Nephron (organoid): Measurements from ENCODE around the gene KLHL17.

Experiments used
- H3K27ac Mint-ChIP-seq, 3 experiments: 2 replicates each; pipeline ENCODE4 v1.8.0; 2020; ENCODE audit warnings: mixed read lengths in 3 of 3, mild to moderate bottlenecking in 2 of 3, moderate library complexity in 1 of 3
- H3K27me3 Mint-ChIP-seq: 2 replicates; pipeline ENCODE4 v1.8.0; 2021; ENCODE audit warnings: low read depth, mild to moderate bottlenecking, moderate library complexity, mixed read lengths
- H3K36me3 Mint-ChIP-seq: 2 replicates; pipeline ENCODE4 v1.8.0; 2020; ENCODE audit warnings: low read depth, mixed read lengths
- H3K4me1 Mint-ChIP-seq: 2 replicates; pipeline ENCODE4 v1.8.0; 2020; ENCODE audit warnings: mixed read lengths
- H3K4me3 Mint-ChIP-seq, 3 experiments: 2 replicates each; pipeline ENCODE4 v1.8.0; 2020; ENCODE audit warnings: mild to moderate bottlenecking in 3 of 3, mixed read lengths in 3 of 3, moderate library complexity in 2 of 3
- H3K9me3 Mint-ChIP-seq: 2 replicates; pipeline ENCODE4 v1.8.0; 2020; ENCODE audit warnings: mixed read lengths
- TF ChIP-seq, protein P1 (sequence below), 3 experiments: fragments of 200-600 bp; sonication (generic); IDR thresholded peaks; one replicate each; pipeline ENCODE4 v1.5.0; 2021; ENCODE audit warnings: antibody characterized with exemption in 3 of 3; ENCODE audit not compliant: unreplicated experiment in 3 of 3

Gene KLHL17

DNA sequence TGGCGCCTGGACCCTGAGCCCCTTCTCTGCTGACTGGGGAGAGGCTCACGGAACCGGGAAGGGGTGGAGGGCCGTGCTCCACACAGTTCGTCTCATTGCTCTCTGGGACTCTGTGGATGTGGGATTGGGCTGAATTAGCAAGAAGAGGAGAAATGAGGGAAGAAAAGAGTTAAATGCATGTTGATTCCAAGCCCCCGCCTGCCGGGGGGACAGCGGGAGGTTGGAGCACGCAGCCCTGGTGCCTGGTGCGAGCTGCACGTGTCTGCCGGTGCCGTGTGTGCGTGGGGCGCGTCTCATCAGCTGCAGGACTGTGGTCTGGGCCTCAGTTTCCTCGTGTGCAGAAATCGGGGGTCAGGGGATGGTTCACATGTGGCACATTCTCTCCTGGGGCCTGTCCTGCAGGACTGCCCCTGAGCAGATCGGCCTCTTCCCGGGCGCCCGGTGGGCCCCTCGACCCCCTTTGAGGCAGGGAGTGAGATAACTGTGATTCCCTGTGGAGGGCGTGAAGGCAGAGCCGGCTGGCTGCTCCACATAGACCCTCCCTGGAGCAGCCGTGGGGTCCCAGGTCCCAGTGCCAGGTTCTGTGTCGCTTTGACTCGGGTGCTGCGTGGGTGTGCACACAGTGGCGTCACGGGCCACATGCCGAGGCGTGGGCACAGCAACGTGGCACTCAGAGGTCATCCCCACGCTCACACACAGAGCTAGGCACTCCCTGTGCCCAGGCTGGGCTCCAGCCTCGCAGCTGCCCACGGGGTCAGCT, 25.2 kb upstream of the KLHL17 start:
- peak overlapping the region; percentile 56 to 90 (median 75) for H3K27ac Mint-ChIP-seq
- TF ChIP-seq, protein P1, sequence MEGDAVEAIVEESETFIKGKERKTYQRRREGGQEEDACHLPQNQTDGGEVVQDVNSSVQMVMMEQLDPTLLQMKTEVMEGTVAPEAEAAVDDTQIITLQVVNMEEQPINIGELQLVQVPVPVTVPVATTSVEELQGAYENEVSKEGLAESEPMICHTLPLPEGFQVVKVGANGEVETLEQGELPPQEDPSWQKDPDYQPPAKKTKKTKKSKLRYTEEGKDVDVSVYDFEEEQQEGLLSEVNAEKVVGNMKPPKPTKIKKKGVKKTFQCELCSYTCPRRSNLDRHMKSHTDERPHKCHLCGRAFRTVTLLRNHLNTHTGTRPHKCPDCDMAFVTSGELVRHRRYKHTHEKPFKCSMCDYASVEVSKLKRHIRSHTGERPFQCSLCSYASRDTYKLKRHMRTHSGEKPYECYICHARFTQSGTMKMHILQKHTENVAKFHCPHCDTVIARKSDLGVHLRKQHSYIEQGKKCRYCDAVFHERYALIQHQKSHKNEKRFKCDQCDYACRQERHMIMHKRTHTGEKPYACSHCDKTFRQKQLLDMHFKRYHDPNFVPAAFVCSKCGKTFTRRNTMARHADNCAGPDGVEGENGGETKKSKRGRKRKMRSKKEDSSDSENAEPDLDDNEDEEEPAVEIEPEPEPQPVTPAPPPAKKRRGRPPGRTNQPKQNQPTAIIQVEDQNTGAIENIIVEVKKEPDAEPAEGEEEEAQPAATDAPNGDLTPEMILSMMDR (IDR thresholded peaks at IDR 0.05; ENCODE audit: unreplicated experiment in 3 of 3): no peak
- H3K27me3 Mint-ChIP-seq: peaks cover 38% of the 10 kb centered on the region
- peaks cover 7% of the 10 kb centered on the region for H3K36me3 Mint-ChIP-seq
- peaks cover 46% of the 10 kb centered on the region for H3K4me1 Mint-ChIP-seq
- no peaks in the 10 kb centered on the region for H3K9me3 Mint-ChIP-seq
- peak overlapping the region; percentile 64 to 81 (median 76) for H3K4me3 Mint-ChIP-seq

DNA sequence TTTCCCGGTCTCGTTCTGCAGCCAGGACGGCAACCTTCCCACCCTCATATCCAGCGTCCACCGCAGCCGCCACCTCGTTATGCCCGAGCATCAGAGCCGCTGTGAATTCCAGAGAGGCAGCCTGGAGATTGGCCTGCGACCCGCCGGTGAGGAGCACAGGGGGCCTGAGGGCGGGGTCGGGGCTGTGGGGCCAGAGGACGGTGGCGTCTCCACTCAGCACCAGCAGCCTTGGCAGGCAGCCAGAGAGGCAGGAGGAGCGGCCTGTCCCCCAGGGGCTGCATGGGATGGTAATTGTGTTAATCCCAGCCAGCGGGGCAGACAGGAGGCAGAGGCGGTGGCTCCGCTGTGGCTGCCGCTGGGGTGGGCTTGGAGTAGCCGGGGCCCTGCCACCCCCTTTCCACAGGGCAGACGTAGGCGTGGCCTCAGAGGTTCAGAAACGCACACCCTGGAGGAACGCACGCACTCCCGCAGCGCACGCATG, 24.6 kb upstream of the KLHL17 start:
- TF ChIP-seq, protein P1 (IDR thresholded peaks at IDR 0.05; ENCODE audit: unreplicated experiment in 3 of 3): no peak
- Mint-ChIP-seq H3K27ac (peak overlapping the region in 2 of 3 experiments; percentile 56 to 75), H3K4me3 (peak overlapping the region; percentile 49 to 56 (median 54)), H3K9me3 (no peaks in the 10 kb centered on the region), H3K27me3 (peaks cover 38% of the 10 kb centered on the region), H3K4me1 (peaks cover 46% of the 10 kb centered on the region), H3K36me3 (peaks cover 7% of the 10 kb centered on the region)

DNA sequence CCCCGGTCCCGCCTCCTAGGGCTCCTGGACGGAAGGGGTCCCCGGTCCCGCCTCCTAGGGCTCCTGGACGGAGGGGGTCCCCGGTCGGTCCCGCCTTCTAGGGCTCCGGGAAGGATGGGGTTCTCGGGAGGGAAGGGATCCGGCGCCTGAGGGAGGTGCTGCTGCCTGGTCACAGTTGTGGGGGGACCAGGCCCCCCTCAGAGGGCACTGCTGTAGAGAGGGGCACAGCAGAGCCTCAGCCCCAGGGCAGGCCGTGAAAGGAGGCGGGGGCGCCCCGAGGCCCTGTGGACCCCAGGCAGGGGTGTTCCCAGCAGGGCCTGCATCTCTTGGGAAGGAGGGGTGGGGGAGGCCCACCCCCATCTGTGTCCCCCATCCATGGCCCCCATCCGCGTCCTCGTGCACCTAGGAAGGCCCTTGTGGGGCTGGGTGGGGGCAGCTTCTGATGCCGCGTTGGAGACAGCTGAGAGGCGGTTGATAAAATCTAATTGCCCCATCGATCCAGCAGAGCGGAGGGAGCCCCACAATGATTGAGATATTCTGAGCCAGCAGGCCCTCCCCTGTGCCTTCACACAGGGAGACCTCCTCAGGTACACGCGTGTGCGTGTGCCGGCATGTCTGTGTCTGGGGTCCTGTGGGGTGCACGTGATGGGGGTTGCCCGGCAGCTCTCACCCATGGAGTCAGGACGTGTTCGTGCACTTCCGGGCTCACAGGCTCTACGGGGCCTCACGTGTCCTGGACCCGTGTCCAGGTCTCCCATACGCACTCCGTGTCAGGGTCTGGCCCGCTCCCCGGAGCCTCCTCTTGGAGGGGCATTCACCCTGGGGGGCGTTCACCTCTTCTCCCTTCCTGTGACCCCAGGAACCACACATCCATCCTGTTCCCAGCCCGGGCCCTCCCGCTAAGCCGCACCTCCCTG, 23.8 kb upstream of the KLHL17 start:
- no peak overlapping the region for H3K27ac Mint-ChIP-seq
- peaks cover 44% of the 10 kb centered on the region for H3K4me1 Mint-ChIP-seq
- H3K4me3 Mint-ChIP-seq: peak overlapping the region in 2 of 3 experiments; percentile 27 to 34
- H3K9me3 Mint-ChIP-seq: no peaks in the 10 kb centered on the region
- H3K27me3 Mint-ChIP-seq: peaks cover 31% of the 10 kb centered on the region
- TF ChIP-seq, protein P1 (IDR thresholded peaks at IDR 0.05; ENCODE audit: unreplicated experiment in 3 of 3): no peak
- peaks cover 2% of the 10 kb centered on the region for H3K36me3 Mint-ChIP-seq

DNA sequence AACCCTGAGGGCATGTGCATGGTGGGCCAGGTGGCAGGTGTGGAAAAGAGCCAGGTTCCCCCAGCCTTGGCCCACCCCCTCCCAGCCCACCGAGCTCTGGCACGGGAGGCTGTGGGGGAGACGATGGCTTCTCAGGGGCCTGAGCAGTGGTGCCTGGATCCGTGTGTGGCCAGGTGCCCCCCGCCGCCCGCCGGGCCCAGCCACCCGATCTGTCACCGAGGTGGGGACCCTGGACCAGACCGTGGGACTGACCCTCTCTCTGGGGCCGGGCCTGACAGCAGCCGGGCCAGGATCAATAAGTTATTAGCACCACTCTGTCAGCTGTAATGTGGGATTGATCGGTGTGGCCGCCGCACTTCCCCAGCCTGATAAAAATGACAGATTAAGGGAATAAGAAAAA, 22.9 kb upstream of the KLHL17 start:
- Mint-ChIP-seq H3K4me1 (peaks cover 37% of the 10 kb centered on the region), H3K36me3 (no peaks in the 10 kb centered on the region), H3K4me3 (peak overlapping the region in 2 of 3 experiments; percentile 27 to 47), H3K27ac (peak overlapping the region; percentile 84 to 85 (median 85)), H3K27me3 (peaks cover 30% of the 10 kb centered on the region), H3K9me3 (no peaks in the 10 kb centered on the region)
- TF ChIP-seq, protein P1 (IDR thresholded peaks at IDR 0.05; ENCODE audit: unreplicated experiment in 3 of 3): no peak

DNA sequence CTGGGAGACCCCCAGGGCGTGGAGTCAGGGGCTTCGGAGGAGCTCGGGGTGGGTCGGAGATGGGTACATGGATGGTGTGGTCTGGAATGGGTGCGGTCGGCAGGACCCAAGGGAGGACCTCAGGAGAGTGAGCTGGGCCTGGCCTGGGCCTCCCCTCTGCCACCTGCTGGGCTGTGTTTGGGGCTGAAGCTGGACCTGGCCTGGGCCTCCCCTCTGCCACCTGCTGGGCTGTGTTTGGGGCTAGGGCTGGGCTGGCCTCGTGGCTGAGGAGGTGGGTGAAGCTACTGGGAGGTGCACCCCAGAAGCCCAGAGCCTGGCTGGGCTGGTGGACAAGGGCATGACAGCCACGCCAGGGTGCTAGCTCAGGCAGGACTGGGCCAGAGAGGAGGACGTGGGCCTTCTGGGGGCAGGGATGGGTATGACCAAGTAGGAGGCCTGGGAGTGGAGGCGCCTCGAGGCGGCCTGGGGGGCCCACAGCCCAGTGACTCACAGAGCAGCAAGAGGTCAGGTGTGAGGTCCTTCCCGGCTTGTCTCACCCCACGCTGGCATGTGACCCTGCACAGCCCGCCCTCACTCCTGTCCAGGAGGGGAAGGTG, 22.2 kb upstream of the KLHL17 start:
- Mint-ChIP-seq H3K27me3 (peaks cover 27% of the 10 kb centered on the region), H3K27ac (peak overlapping the region; percentile 84 to 85 (median 85)), H3K9me3 (no peaks in the 10 kb centered on the region), H3K4me1 (peaks cover 33% of the 10 kb centered on the region), H3K4me3 (peak overlapping the region; percentile 21 to 47 (median 30)), H3K36me3 (no peaks in the 10 kb centered on the region)
- TF ChIP-seq, protein P1 (IDR thresholded peaks at IDR 0.05; ENCODE audit: unreplicated experiment in 3 of 3): peak; percentile 41 to 45 (median 42)
